Measurements from ENCODE around the gene DNAH6. TPM values are rescaled to one million over a fixed set of nuclear protein-coding genes. Genes with fewer than 3 reads are reported as not detected.

The DNAH6 gene
- polyA plus RNA-seq, 2 of the 4 experiments (the other 2 are of a cell fraction): 0.13 to 0.32 TPM

- TF ChIP-seq REST (IDR thresholded peaks at IDR 0.05): no peak
Observed at GRCh38 chr2:84731185-84731584, 214.9 kb downstream of the DNAH6 start (continued).

GRCh38 chr2:84732897-84733778 is 216.8 kb downstream of the DNAH6 start:
- H3K4me1 ChIP-seq: no peaks in the 10 kb centered on the region
- H3K4me3 ChIP-seq: no peak overlapping the region
- H3K9me3 ChIP-seq: no peaks in the 10 kb centered on the region
- ChIA-PET POLR2A (no interaction called here), CTCF (interaction anchor here (1.1 kb wide), 1 partner anchor 8 kb away, joined by 3 read pairs; no protein-coding TSS in a partner anchor)
- no peak for ATAC-seq
- no peak overlapping the region for H3K4me2 ChIP-seq
- no peak for FAIRE-seq
- no peak for TF ChIP-seq RCOR1 (IDR thresholded peaks at IDR 0.05; ENCODE audit: low read depth, low read length)
- TF ChIP-seq POLR2AphosphoS2 (conservative IDR thresholded peaks at IDR 0.05; ENCODE audit: low read length): no peak
- no peak for TF ChIP-seq RARB (CRISPR knock-in tag; IDR thresholded peaks at IDR 0.05)
- TF ChIP-seq MAFK (IDR thresholded peaks at IDR 0.05; ENCODE audit: partially characterized antibody): peak; percentile 83
- H3K27ac ChIP-seq: no peak overlapping the region
- WGBS (ENCODE audit: missing lambda C conversion rate): 52% methylated on average over 6 of the region's 6 CpGs
- DNase-seq (ENCODE audit: low read depth in 1 of 2, low spot score in 1 of 2): no peak

DNA sequence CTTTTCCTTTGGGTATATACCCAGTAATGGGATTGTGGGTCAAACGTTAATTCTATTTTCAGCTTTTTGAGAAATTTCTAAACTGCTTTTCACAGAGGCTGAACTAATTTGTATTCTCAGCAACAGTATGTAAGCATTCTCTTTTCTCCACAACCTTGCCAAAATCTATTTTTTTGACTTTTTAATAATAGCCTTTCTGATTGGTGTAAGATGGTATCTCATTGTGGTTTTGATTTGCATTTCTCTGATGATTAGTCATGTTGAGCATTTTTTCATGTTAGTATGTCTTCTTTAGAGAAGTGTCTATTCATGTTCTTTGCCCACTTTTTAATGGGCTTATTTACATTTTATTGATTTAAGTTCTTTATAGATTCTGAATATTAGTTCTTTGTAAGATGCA is 219.1 kb downstream of the DNAH6 start:
- Histone ChIP-seq H3K4me1 (no peaks in the 10 kb centered on the region), H3K27ac (no peak overlapping the region), H3K4me3 (no peak overlapping the region), H3K9me3 (no peaks in the 10 kb centered on the region; the same call in 2 of the 3 replicates), H3K4me2 (no peak overlapping the region)
- WGBS (ENCODE audit: missing lambda C conversion rate): 13% methylated on average over 1 of the region's 1 CpG
- DNase-seq (ENCODE audit: low read depth in 1 of 2, low spot score in 1 of 2) (no peak), ATAC-seq (no peak), FAIRE-seq (no peak)
- no peak for TF ChIP-seq JUNB (IDR thresholded peaks at IDR 0.05)
- TF ChIP-seq CEBPB (IDR thresholded peaks at IDR 0.05): no peak
- TF ChIP-seq TP53 (CRISPR knock-in tag; IDR thresholded peaks at IDR 0.05): no peak
- TF ChIP-seq NR3C1 (IDR thresholded peaks at IDR 0.05): no peak
- TF ChIP-seq ESRRA (IDR thresholded peaks at IDR 0.05; ENCODE audit: borderline replicate concordance, low read length): no peak
- no peak for TF ChIP-seq HOXB13 (CRISPR knock-in tag; IDR thresholded peaks at IDR 0.05; ENCODE audit: low read depth)
- no peak for TF ChIP-seq POLR2A (IDR thresholded peaks at IDR 0.05; ENCODE audit: low read length)
- TF ChIP-seq BHLHE40 (IDR thresholded peaks at IDR 0.05; ENCODE audit: low read depth, low read length): no peak
- TF ChIP-seq HEYL (CRISPR knock-in tag; IDR thresholded peaks at IDR 0.05): no peak
- no peak for TF ChIP-seq TFCP2L1 (CRISPR knock-in tag; IDR thresholded peaks at IDR 0.05)
- TF ChIP-seq CHD2 (IDR thresholded peaks at IDR 0.05; ENCODE audit: low read length, partially characterized antibody): no peak
- TF ChIP-seq RFX5 (IDR thresholded peaks at IDR 0.05): no peak
- no peak for TF ChIP-seq HDAC2 (IDR thresholded peaks at IDR 0.05)
- POLR2A ChIA-PET: no interaction called here
- CTCF ChIA-PET: no interaction called here

DNA sequence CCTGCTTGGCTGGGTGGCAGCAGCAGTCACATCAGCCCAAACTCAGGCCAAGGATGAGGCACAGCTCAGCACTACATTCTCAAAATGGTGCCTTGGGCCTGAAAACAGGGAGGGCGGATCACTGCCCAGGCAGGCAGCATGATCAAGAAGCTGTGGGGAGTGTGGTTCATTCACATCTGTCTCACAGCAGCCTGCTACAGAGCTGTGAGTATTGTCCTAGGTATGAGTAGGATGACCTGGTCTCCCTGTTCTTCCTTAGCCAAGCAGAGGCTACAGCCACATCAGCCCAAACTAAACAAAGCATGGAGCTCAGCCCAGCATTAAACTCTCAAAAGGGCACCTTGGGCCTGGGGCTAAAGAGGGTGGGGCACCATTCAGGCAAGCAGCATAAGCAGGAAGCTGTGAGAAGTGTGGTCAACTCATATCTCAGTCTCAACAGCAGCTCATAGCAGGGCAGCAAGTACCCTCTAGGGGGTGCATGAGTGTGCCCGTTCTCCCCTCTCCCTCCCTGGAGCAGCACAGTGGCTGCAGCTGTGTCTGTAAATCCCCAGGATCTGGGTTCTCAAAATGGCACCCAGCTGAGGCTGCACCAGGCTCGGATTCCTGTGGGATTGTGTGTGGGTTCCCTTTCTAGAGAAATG is 225.0 kb downstream of the DNAH6 start:
- ATAC-seq: peak; percentile 92 to 100
- H3K4me1 ChIP-seq: no peaks in the 10 kb centered on the region
- no peak overlapping the region for H3K27ac ChIP-seq
- H3K9me3 ChIP-seq: no peaks in the 10 kb centered on the region; the same call in 2 of the 3 replicates
- TF ChIP-seq RAD21 (conservative IDR thresholded peaks at IDR 0.05 in 1 of 2, IDR thresholded peaks at IDR 0.05 in 1 of 2): peak in 1 of 2 experiments; percentile 47; a peak in 2 of 5 replicates
- TF ChIP-seq, protein P1, sequence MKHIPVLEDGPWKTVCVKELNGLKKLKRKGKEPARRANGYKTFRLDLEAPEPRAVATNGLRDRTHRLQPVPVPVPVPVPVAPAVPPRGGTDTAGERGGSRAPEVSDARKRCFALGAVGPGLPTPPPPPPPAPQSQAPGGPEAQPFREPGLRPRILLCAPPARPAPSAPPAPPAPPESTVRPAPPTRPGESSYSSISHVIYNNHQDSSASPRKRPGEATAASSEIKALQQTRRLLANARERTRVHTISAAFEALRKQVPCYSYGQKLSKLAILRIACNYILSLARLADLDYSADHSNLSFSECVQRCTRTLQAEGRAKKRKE (CRISPR knock-in tag; IDR thresholded peaks at IDR 0.05; ENCODE audit: low read depth): no peak
- H3K4me2 ChIP-seq: no peak overlapping the region
- 23% methylated on average over 3 of the region's 3 CpGs for WGBS (ENCODE audit: missing lambda C conversion rate)
- CTCF ChIA-PET: interaction anchor here (0.6 to 1.7 kb wide), 7 partner anchors 8 to 141 kb away, joined by 3 to 5 read pairs (median 3); no protein-coding TSS in a partner anchor
- H3K4me3 ChIP-seq: no peak overlapping the region
- DNase-seq (ENCODE audit: low read depth in 1 of 2, low spot score in 1 of 2): peak; percentile 6 to 59
- POLR2A ChIA-PET: no interaction called here
- no peak for FAIRE-seq

Measured in A549 (cell line).